Neural progenitor cell (in vitro differentiated cells): ENCODE results near the gene PRODH2. TPM values are rescaled to one million over a fixed set of nuclear protein-coding genes. Genes with fewer than 3 reads are reported as not detected.

Experiments
- DNase-seq: peaks from one replicate; pipeline ENCODE4 v3.0.0-alpha.2; 2016; ENCODE audit warnings: low spot score
- H2AFZ ChIP-seq: fragments of 200-600 bp; sonication (generic); replicated peaks from 2 replicates; pipeline ENCODE4 v1.6.1; 2016; ENCODE audit warnings: antibody characterized with exemption
- H3F3A ChIP-seq: fragments of 200-600 bp; sonication (generic); 2 replicates; pipeline ENCODE4 v1.6.1; 2016; ENCODE audit warnings: antibody characterized with exemption, low read depth
- H3K27ac ChIP-seq: fragments of 200-600 bp; sonication (generic); 2 replicates; pipeline ENCODE4 v1.5.1; 2016; ENCODE audit warnings: mild to moderate bottlenecking
- H3K27me3 ChIP-seq: fragments of 200-600 bp; sonication (generic); 2 replicates; pipeline ENCODE4 v1.6.1; 2016; ENCODE audit warnings: mild to moderate bottlenecking, moderate library complexity
- H3K36me3 ChIP-seq: fragments of 200-600 bp; sonication (generic); 2 replicates; pipeline ENCODE4 v1.5.1; 2016
- H3K4me1 ChIP-seq: fragments of 200-600 bp; sonication (generic); 2 replicates; pipeline ENCODE4 v1.6.1; 2016; ENCODE audit warnings: mixed run types
- H3K4me2 ChIP-seq: fragments of 200-600 bp; sonication (generic); 2 replicates; pipeline ENCODE4 v1.6.1; 2016
- H3K4me3 ChIP-seq: fragments of 200-600 bp; sonication (generic); 2 replicates; pipeline ENCODE4 v1.5.1; 2016
- H3K79me2 ChIP-seq: fragments of 200-600 bp; sonication (generic); 2 replicates; pipeline ENCODE4 v1.6.1; 2016; ENCODE audit warnings: low read depth
- H3K9ac ChIP-seq: fragments of 200-600 bp; sonication (generic); 2 replicates; pipeline ENCODE4 v1.6.1; 2016
- H3K9me3 ChIP-seq: fragments of 200-600 bp; sonication (generic); 2 replicates; pipeline ENCODE4 v1.5.1; 2016; ENCODE audit warnings: low read depth
- H4K20me1 ChIP-seq: fragments of 200-600 bp; sonication (generic); 2 replicates; pipeline ENCODE4 v1.6.1; 2016; ENCODE audit warnings: low read depth
- H3K27ac Mint-ChIP-seq: 3 replicates; pipeline ENCODE4 v1.8.0; 2021; ENCODE audit warnings: mixed read lengths
- H3K27me3 Mint-ChIP-seq: 2 replicates; pipeline ENCODE4 v1.8.0; 2022; ENCODE audit warnings: low read depth, mild to moderate bottlenecking, inconsistent platforms, moderate library complexity, mixed read lengths; ENCODE audit not compliant: insufficient read depth
- H3K36me3 Mint-ChIP-seq: 3 replicates; pipeline ENCODE4 v1.8.0; 2021; ENCODE audit warnings: mixed read lengths
- H3K4me1 Mint-ChIP-seq: 3 replicates; pipeline ENCODE4 v1.8.0; 2021; ENCODE audit warnings: mixed read lengths
- H3K4me3 Mint-ChIP-seq: 3 replicates; pipeline ENCODE4 v1.8.0; 2021; ENCODE audit warnings: mild to moderate bottlenecking, moderate library complexity, mixed read lengths
- H3K9me3 Mint-ChIP-seq: 3 replicates; pipeline ENCODE4 v1.8.0; 2020; ENCODE audit warnings: mixed read lengths
- CTCF ChIP-seq: fragments of 200-600 bp; sonication (generic); IDR thresholded peaks from 2 replicates; pipeline ENCODE4 v1.5.1; 2017; ENCODE audit warnings: antibody characterized with exemption, mild to moderate bottlenecking
- EZH2 ChIP-seq: fragments of 200-600 bp; sonication (generic); IDR thresholded peaks from 2 replicates; pipeline ENCODE4 v1.6.1; 2017; ENCODE audit warnings: antibody characterized with exemption, mild to moderate bottlenecking, moderate library complexity
- EZH2phosphoT487 ChIP-seq: fragments of 200-600 bp; sonication (generic); IDR thresholded peaks from 2 replicates; pipeline ENCODE4 v1.6.1; 2017; ENCODE audit warnings: antibody characterized with exemption
- total RNA-seq: library from RNA; depleted of rRNA; stranded (reverse); fragments of >200 nt; gene quantifications from 2 replicates; pipeline ENCODE4 v1.2.3, GENCODE V29; 2015; ENCODE audit warnings: low replicate concordance

The PRODH2 gene
- total RNA-seq, 1 donor from 2014 or later = not detected

GRCh38 chr19:35780717-35781116 lies 31.9 kb downstream of the PRODH2 start:
- Mint-ChIP-seq H3K27me3 (peaks cover 4% of the 10 kb centered on the region), H3K9me3 (no peaks in the 10 kb centered on the region), H3K4me1 (peaks cover 13% of the 10 kb centered on the region), H3K36me3 (peaks cover 5% of the 10 kb centered on the region), H3K27ac (no peak overlapping the region), H3K4me3 (no peak overlapping the region)
- no peak for DNase-seq
- H3K4me2 ChIP-seq = no peak overlapping the region
- peaks cover 27% of the 10 kb centered on the region for H3K4me1 ChIP-seq
- H3K4me3 ChIP-seq = no peak overlapping the region
- H3K27ac ChIP-seq = no peak overlapping the region
- no peaks in the 10 kb centered on the region for H3K9me3 ChIP-seq
- H3K36me3 ChIP-seq = no peaks in the 10 kb centered on the region
- H3K79me2 ChIP-seq = no peaks in the 10 kb centered on the region
- H3K27me3 ChIP-seq = peaks cover 28% of the 10 kb centered on the region
- H3K9ac ChIP-seq = no peak overlapping the region
- H4K20me1 ChIP-seq = peaks cover 40% of the 10 kb centered on the region
- no peak overlapping the region for H2AFZ ChIP-seq
- TF ChIP-seq EZH2 = no peak
- TF ChIP-seq CTCF = no peak
- TF ChIP-seq EZH2phosphoT487 = no peak
- H3F3A ChIP-seq = peaks cover 29% of the 10 kb centered on the region

GRCh38 chr19:35780058-35780457 lies 32.6 kb downstream of the PRODH2 start:
- peaks cover 26% of the 10 kb centered on the region for H3K4me1 ChIP-seq

GRCh38 chr19:35779033-35779432 lies 33.6 kb downstream of the PRODH2 start:
- H3F3A ChIP-seq = peaks cover 29% of the 10 kb centered on the region
- no peak overlapping the region for H3K4me3 ChIP-seq
- no peaks in the 10 kb centered on the region for H3K9me3 Mint-ChIP-seq
- no peaks in the 10 kb centered on the region for H3K79me2 ChIP-seq
- H4K20me1 ChIP-seq = peaks cover 38% of the 10 kb centered on the region
- no peaks in the 10 kb centered on the region for H3K9me3 ChIP-seq
- no peak overlapping the region for H3K9ac ChIP-seq
- DNase-seq = no peak
- no peak overlapping the region for H2AFZ ChIP-seq
- H3K4me1 ChIP-seq = peaks cover 25% of the 10 kb centered on the region
- no peak overlapping the region for H3K4me3 Mint-ChIP-seq
- peaks cover 18% of the 10 kb centered on the region for H3K27me3 ChIP-seq
- H3K4me1 Mint-ChIP-seq = peaks cover 24% of the 10 kb centered on the region
- H3K4me2 ChIP-seq = no peak overlapping the region
- peaks cover 7% of the 10 kb centered on the region for H3K27me3 Mint-ChIP-seq
- no peaks in the 10 kb centered on the region for H3K36me3 ChIP-seq
- no peak overlapping the region for H3K27ac ChIP-seq
- H3K36me3 Mint-ChIP-seq = peaks cover 5% of the 10 kb centered on the region
- H3K27ac Mint-ChIP-seq = no peak overlapping the region
- TF ChIP-seq EZH2phosphoT487 = no peak
- TF ChIP-seq EZH2 = no peak
- TF ChIP-seq CTCF = no peak

More at GRCh38 chr19:35780058-35780457, 32.6 kb downstream of the PRODH2 start:
- DNase-seq = no peak
- Mint-ChIP-seq H3K4me3 (no peak overlapping the region), H3K36me3 (peaks cover 5% of the 10 kb centered on the region), H3K27me3 (peaks cover 6% of the 10 kb centered on the region), H3K9me3 (no peaks in the 10 kb centered on the region), H3K4me1 (peaks cover 15% of the 10 kb centered on the region), H3K27ac (no peak overlapping the region)
- TF ChIP-seq CTCF (no peak), EZH2 (no peak), EZH2phosphoT487 (no peak)
- Histone ChIP-seq H3K4me3 (no peak overlapping the region), H3K27me3 (peaks cover 21% of the 10 kb centered on the region), H4K20me1 (peaks cover 35% of the 10 kb centered on the region), H3K79me2 (no peaks in the 10 kb centered on the region), H3K4me2 (no peak overlapping the region), H3K9ac (no peak overlapping the region), H3K27ac (no peak overlapping the region), H3K9me3 (no peaks in the 10 kb centered on the region), H2AFZ (no peak overlapping the region), H3K36me3 (no peaks in the 10 kb centered on the region), H3F3A (peaks cover 27% of the 10 kb centered on the region)
